Naive thymus-derived CD8-positive, alpha-beta T cell (primary cell): Measurements from ENCODE around the gene PQBP1. TPM values are rescaled to one million over a fixed set of nuclear protein-coding genes. Genes with fewer than 3 reads are reported as not detected.

Experiments used
- ATAC-seq, 2 donors: fragments of 150-1000 bp; cut with Tn5 transposase in 1 of 2; sonication (Bioruptor Pico), chemical (Tn5 transposase) in 1 of 2; 1 replicate in 1 of 2; 2 replicates in 1 of 2; pipeline ENCODE4 v1.10.0; 2021; ENCODE audit warnings: mild to moderate bottlenecking in 2 of 2, moderate library complexity in 2 of 2
- POLR2A ChIA-PET: fragments of 350-600 bp; sonication (Branson Sonifier 250); formaldehyde crosslinking; loops from one replicate; lab custom pipeline; 2021; ENCODE audit warnings: antibody characterized with exemption; lab: Charles Lee
- DNase-seq, 10 donors: peaks; one replicate each; pipeline versions ENCODE4 v3.0.0 to v3.0.0-alpha.2; 2020 to 2022
- H3K27ac Mint-ChIP-seq, 10 donors: one replicate each; pipeline ENCODE4 v1.8.0; 2020 to 2022; ENCODE audit warnings: mild to moderate bottlenecking in 10 of 10, mixed read lengths in 10 of 10, moderate library complexity in 4 of 10, inconsistent platforms in 1 of 10
- H3K27me3 Mint-ChIP-seq, 5 donors: one replicate each; pipeline ENCODE4 v1.8.0; 2021 to 2022; ENCODE audit warnings: mixed read lengths in 5 of 5
- H3K36me3 Mint-ChIP-seq, 3 donors: one replicate each; pipeline ENCODE4 v1.8.0; 2020 to 2022; ENCODE audit warnings: mixed read lengths in 3 of 3, mild to moderate bottlenecking in 2 of 3, inconsistent platforms in 1 of 3
- H3K4me1 Mint-ChIP-seq, 4 donors: one replicate each; pipeline ENCODE4 v1.8.0; 2021 to 2022; ENCODE audit warnings: mixed read lengths in 4 of 4
- H3K4me3 Mint-ChIP-seq, 10 donors: one replicate each; pipeline ENCODE4 v1.8.0; 2020 to 2022; ENCODE audit warnings: mild to moderate bottlenecking in 10 of 10, mixed read lengths in 10 of 10, moderate library complexity in 6 of 10, inconsistent platforms in 1 of 10
- H3K9me3 Mint-ChIP-seq, 9 donors: one replicate each; pipeline ENCODE4 v1.8.0; 2020 to 2022; ENCODE audit warnings: mixed read lengths in 9 of 9, mild to moderate bottlenecking in 3 of 9, inconsistent platforms in 1 of 9, moderate library complexity in 1 of 9
- polyA plus RNA-seq, 3 donors: library from polyadenylated mRNA; unstranded; fragments of 300-500 nt; fragmentation: Illumina TruSeq; gene quantifications; one replicate each; pipeline ENCODE4 v1.2.3, GENCODE V29; 2021
- total RNA-seq, 8 experiments: library from RNA in 2 of 8; stranded (reverse) in 2 of 8; gene quantifications; one replicate each; pipeline ENCODE4 v1.2.3 and lab custom pipeline; 2021 to 2026

Gene PQBP1
- total and polyA plus RNA-seq, 5 experiments from 2014 or later: 66.4 to 114 (median 92.7) TPM

- peaks cover 0 to 15% (median 0%) of the 10 kb centered on the region in 3 donors for H3K36me3 Mint-ChIP-seq
- peak; percentile 35 to 52 for ATAC-seq
- H3K27ac Mint-ChIP-seq: peak overlapping the region; percentile 60 to 96 (median 92)
- peak overlapping the region; percentile 77 to 96 (median 94) for H3K4me3 Mint-ChIP-seq
- H3K4me1 Mint-ChIP-seq: peaks cover 9 to 26% (median 20%) of the 10 kb centered on the region in 4 donors
- no peaks in the 10 kb centered on the region for H3K9me3 Mint-ChIP-seq
- H3K27me3 Mint-ChIP-seq: no peaks in the 10 kb centered on the region
- POLR2A ChIA-PET: interaction anchor here (0.6 to 2.8 kb wide), 18 partner anchors 13 to 319 kb away, joined by 3 to 14 read pairs (median 4); partner anchors contain the start of genes HDAC6, OTUD5 and SLC35A2
- DNase-seq: peak in 1 of 10 donors; percentile 25
Observed at GRCh38 chrX:48890934-48891401, 6.8 kb upstream of the PQBP1 start.

- Mint-ChIP-seq H3K27me3 (no peaks in the 10 kb centered on the region), H3K36me3 (peaks cover 0 to 15% (median 0%) of the 10 kb centered on the region in 3 donors), H3K4me3 (peak overlapping the region; percentile 60 to 95 (median 82)), H3K9me3 (no peaks in the 10 kb centered on the region), H3K4me1 (peaks cover 9 to 32% (median 23%) of the 10 kb centered on the region in 4 donors), H3K27ac (peak overlapping the region in 7 of 10 donors; percentile 69 to 94 (median 85))
- DNase-seq (peak; percentile 53 to 84 (median 72)), ATAC-seq (peak; percentile 88 to 90)
- POLR2A ChIA-PET: interaction anchor here (0.6 to 2.8 kb wide), 20 partner anchors 12 to 318 kb away, joined by 3 to 14 read pairs (median 4); partner anchors contain the start of genes HDAC6, OTUD5, SLC35A2 and TFE3
Observed at GRCh38 chrX:48891402-48892288, 6.1 kb upstream of the PQBP1 start.

- DNase-seq (no peak), ATAC-seq (no peak)
- Mint-ChIP-seq H3K4me1 (peaks cover 11 to 35% (median 33%) of the 10 kb centered on the region in 4 donors), H3K27me3 (no peaks in the 10 kb centered on the region), H3K4me3 (peak overlapping the region in 4 of 10 donors; percentile 26 to 39 (median 30)), H3K36me3 (peaks cover 0 to 15% (median 0%) of the 10 kb centered on the region in 3 donors), H3K27ac (peak overlapping the region in 4 of 10 donors; percentile 46 to 71 (median 66)), H3K9me3 (no peaks in the 10 kb centered on the region)
- POLR2A ChIA-PET: interaction anchor here (0.5 to 2.6 kb wide), 2 partner anchors 65 to 154 kb away, joined by 3 to 10 read pairs; partner anchors contain the start of gene OTUD5
Observed at GRCh38 chrX:48892896-48893295, 4.8 kb upstream of the PQBP1 start.

- no peaks in the 10 kb centered on the region for H3K27me3 Mint-ChIP-seq
- H3K9me3 Mint-ChIP-seq: peaks cover 0 to 4% (median 0%) of the 10 kb centered on the region in 9 donors
- ATAC-seq (no peak), DNase-seq (no peak)
- H3K27ac Mint-ChIP-seq: peak overlapping the region in 2 of 10 donors; percentile 67 to 71
- no peak overlapping the region for H3K4me3 Mint-ChIP-seq
- peaks cover 11 to 41% (median 40%) of the 10 kb centered on the region in 4 donors for H3K4me1 Mint-ChIP-seq
- peaks cover 0 to 19% (median 0%) of the 10 kb centered on the region in 3 donors for H3K36me3 Mint-ChIP-seq
- POLR2A ChIA-PET: interaction anchor here (1.4 kb wide), 1 partner anchor 19 kb away, joined by 4 read pairs; no protein-coding TSS in a partner anchor
Observed at GRCh38 chrX:48893556-48894348, 4.0 kb upstream of the PQBP1 start.

GRCh38 chrX:48894891-48895290, 2.8 kb upstream of the PQBP1 start:
- Mint-ChIP-seq H3K9me3 (peaks cover 0 to 4% (median 0%) of the 10 kb centered on the region in 9 donors), H3K36me3 (peaks cover 0 to 19% (median 0%) of the 10 kb centered on the region in 3 donors), H3K4me1 (peaks cover 11 to 48% (median 41%) of the 10 kb centered on the region in 4 donors), H3K27me3 (no peaks in the 10 kb centered on the region), H3K4me3 (peak overlapping the region in 3 of 10 donors; percentile 40 to 50 (median 47)), H3K27ac (peak overlapping the region in 7 of 10 donors; percentile 8 to 80 (median 48))
- ATAC-seq (no peak), DNase-seq (no peak)
- POLR2A ChIA-PET: interaction anchor here (0.5 to 1.4 kb wide), 3 partner anchors 17 to 187 kb away, joined by 3 to 4 read pairs (median 3); partner anchors contain the start of gene SLC35A2

- ATAC-seq (no peak), DNase-seq (no peak)
- Mint-ChIP-seq H3K4me3 (peak overlapping the region; percentile 88 to 98 (median 92)), H3K27ac (peak overlapping the region; percentile 92 to 100 (median 96)), H3K36me3 (peaks cover 0 to 28% (median 0%) of the 10 kb centered on the region in 3 donors), H3K27me3 (no peaks in the 10 kb centered on the region), H3K9me3 (peaks cover 0 to 4% (median 0%) of the 10 kb centered on the region in 9 donors), H3K4me1 (peaks cover 4 to 45% (median 31%) of the 10 kb centered on the region in 4 donors)
- POLR2A ChIA-PET: interaction anchor here (0.6 to 2.7 kb wide), 6 partner anchors 8 to 106 kb away, joined by 3 to 24 read pairs (median 6); partner anchors contain the start of genes GRIPAP1 and OTUD5
Observed at GRCh38 chrX:48896611-48897011, 1.1 kb upstream of the PQBP1 start.

GRCh38 chrX:48897157-48897624, 539 bp upstream of the PQBP1 start:
- H3K4me3 Mint-ChIP-seq: peak overlapping the region; percentile 88 to 98 (median 92)

GRCh38 chrX:48899078-48899410, 1.3 kb downstream of the PQBP1 start:
- ATAC-seq (no peak), DNase-seq (no peak)
- H3K36me3 Mint-ChIP-seq: peaks cover 0 to 41% (median 0%) of the 10 kb centered on the region in 3 donors
- peak overlapping the region in 4 of 10 donors; percentile 19 to 88 (median 48) for H3K4me3 Mint-ChIP-seq
- no peaks in the 10 kb centered on the region for H3K27me3 Mint-ChIP-seq
- H3K27ac Mint-ChIP-seq: peak overlapping the region in 6 of 10 donors; percentile 20 to 95 (median 50)
- peaks cover 2 to 41% (median 26%) of the 10 kb centered on the region in 4 donors for H3K4me1 Mint-ChIP-seq
- H3K9me3 Mint-ChIP-seq: peaks cover 0 to 4% (median 0%) of the 10 kb centered on the region in 9 donors
- POLR2A ChIA-PET: interaction anchor here (0.7 to 2.2 kb wide), 3 partner anchors 19 to 104 kb away, joined by 4 to 26 read pairs (median 14); partner anchors contain the start of gene PIM2

More at GRCh38 chrX:48897157-48897624, 539 bp upstream of the PQBP1 start:
- peak; percentile 16 to 23 for ATAC-seq
- Mint-ChIP-seq H3K4me1 (peaks cover 4 to 41% (median 29%) of the 10 kb centered on the region in 4 donors), H3K36me3 (peaks cover 0 to 33% (median 0%) of the 10 kb centered on the region in 3 donors), H3K27ac (peak overlapping the region; percentile 92 to 100 (median 96)), H3K9me3 (peaks cover 0 to 4% (median 0%) of the 10 kb centered on the region in 9 donors), H3K27me3 (no peaks in the 10 kb centered on the region)
- POLR2A ChIA-PET: interaction anchor here (0.9 to 2.7 kb wide), 14 partner anchors 10 to 323 kb away, joined by 3 to 26 read pairs (median 6); partner anchors contain the start of genes GRIPAP1, HDAC6, OTUD5 and PCSK1N
- DNase-seq: peak in 9 of 10 donors; percentile 30 to 77 (median 53)

- POLR2A ChIA-PET: no interaction called here
- peaks cover 0 to 43% (median 0%) of the 10 kb centered on the region in 3 donors for H3K36me3 Mint-ChIP-seq
- ATAC-seq (no peak), DNase-seq (no peak)
- peaks cover 0 to 4% (median 0%) of the 10 kb centered on the region in 9 donors for H3K9me3 Mint-ChIP-seq
- peaks cover 2 to 33% (median 18%) of the 10 kb centered on the region in 4 donors for H3K4me1 Mint-ChIP-seq
- no peak overlapping the region for H3K4me3 Mint-ChIP-seq
- H3K27me3 Mint-ChIP-seq: no peaks in the 10 kb centered on the region
- peak overlapping the region in 2 of 10 donors; percentile 35 to 80 for H3K27ac Mint-ChIP-seq
Observed at GRCh38 chrX:48901069-48901468, 3.3 kb downstream of the PQBP1 start.

- ATAC-seq (no peak), DNase-seq (no peak)
- H3K27ac Mint-ChIP-seq: peak overlapping the region in 1 of 10 donors; percentile 56
- H3K27me3 Mint-ChIP-seq: no peaks in the 10 kb centered on the region
- POLR2A ChIA-PET: interaction anchor here (0.8 to 1.3 kb wide), 4 partner anchors 10 to 165 kb away, joined by 3 to 9 read pairs (median 4); no protein-coding TSS in a partner anchor
- H3K9me3 Mint-ChIP-seq: peaks cover 0 to 4% (median 0%) of the 10 kb centered on the region in 9 donors
- peaks cover 0 to 43% (median 0%) of the 10 kb centered on the region in 3 donors for H3K36me3 Mint-ChIP-seq
- peaks cover 2 to 23% (median 11%) of the 10 kb centered on the region in 4 donors for H3K4me1 Mint-ChIP-seq
- no peak overlapping the region for H3K4me3 Mint-ChIP-seq
Observed at GRCh38 chrX:48902135-48902534, 4.4 kb downstream of the PQBP1 start.

GRCh38 chrX:48902776-48903175, 5.0 kb downstream of the PQBP1 start:
- Mint-ChIP-seq H3K4me1 (peaks cover 0 to 19% (median 8%) of the 10 kb centered on the region in 4 donors), H3K4me3 (no peak overlapping the region), H3K27me3 (no peaks in the 10 kb centered on the region), H3K36me3 (peaks cover 0 to 43% (median 0%) of the 10 kb centered on the region in 3 donors), H3K9me3 (peaks cover 0 to 4% (median 0%) of the 10 kb centered on the region in 9 donors), H3K27ac (peak overlapping the region in 1 of 10 donors; percentile 28)
- ATAC-seq (no peak), DNase-seq (no peak)
- POLR2A ChIA-PET: interaction anchor here (0.8 to 1.3 kb wide), 5 partner anchors 9 to 166 kb away, joined by 3 to 9 read pairs (median 5); no protein-coding TSS in a partner anchor
